HEK293T (cell line): ENCODE data around the gene ISCA1.

Source experiments
- ARNT ChIP-seq: fragments of 450-650 bp; IDR thresholded peaks from 2 replicates; pipeline ENCODE4 v1.6.1; 2017; ENCODE audit warnings: mild to moderate bottlenecking
- BHLHE40 ChIP-seq: fragments of 450-650 bp; IDR thresholded peaks from 2 replicates; pipeline ENCODE4 v1.6.1; 2016; ENCODE audit warnings: mild to moderate bottlenecking, moderate library complexity, borderline replicate concordance
- FOXA1 ChIP-seq: fragments of 450-650 bp; IDR thresholded peaks from 2 replicates; pipeline ENCODE4 v1.6.1; 2016; ENCODE audit warnings: mild to moderate bottlenecking
- FOXK2 ChIP-seq: fragments of 450-650 bp; IDR thresholded peaks from 2 replicates; pipeline ENCODE4 v1.6.1; 2016; ENCODE audit warnings: mild to moderate bottlenecking
- FOXM1 ChIP-seq: fragments of 450-650 bp; IDR thresholded peaks from 2 replicates; pipeline ENCODE4 v1.6.1; 2017; ENCODE audit warnings: mild to moderate bottlenecking, borderline replicate concordance
- HDGF ChIP-seq: fragments of 450-650 bp; IDR thresholded peaks from 2 replicates; pipeline ENCODE4 v1.6.1; 2017; ENCODE audit warnings: antibody characterized with exemption, borderline replicate concordance
- L3MBTL2 ChIP-seq: fragments of 450-650 bp; conservative IDR thresholded peaks from 2 replicates; pipeline ENCODE4 v1.6.1; 2016; ENCODE audit warnings: mild to moderate bottlenecking
- NFRKB ChIP-seq: fragments of 450-650 bp; IDR thresholded peaks from 2 replicates; pipeline ENCODE4 v1.6.1; 2016; ENCODE audit warnings: mild to moderate bottlenecking, moderate library complexity
- SUZ12 ChIP-seq: fragments of 450-650 bp; IDR thresholded peaks from 2 replicates; pipeline ENCODE4 v1.6.1; 2016; ENCODE audit warnings: mild to moderate bottlenecking
- TARDBP ChIP-seq: fragments of 450-650 bp; IDR thresholded peaks from 2 replicates; pipeline ENCODE4 v1.6.1; 2016
- TF ChIP-seq, protein P1 (sequence below): fragments of 450-650 bp; IDR thresholded peaks from 2 replicates; pipeline ENCODE4 v1.6.1; 2016

- TF ChIP-seq FOXM1 (no peak), L3MBTL2 (no peak), BHLHE40 (no peak), HDGF (no peak), SUZ12 (no peak), FOXK2 (no peak), NFRKB (no peak), FOXA1 (no peak), ARNT (no peak), TARDBP (no peak)
- TF ChIP-seq, protein P1, sequence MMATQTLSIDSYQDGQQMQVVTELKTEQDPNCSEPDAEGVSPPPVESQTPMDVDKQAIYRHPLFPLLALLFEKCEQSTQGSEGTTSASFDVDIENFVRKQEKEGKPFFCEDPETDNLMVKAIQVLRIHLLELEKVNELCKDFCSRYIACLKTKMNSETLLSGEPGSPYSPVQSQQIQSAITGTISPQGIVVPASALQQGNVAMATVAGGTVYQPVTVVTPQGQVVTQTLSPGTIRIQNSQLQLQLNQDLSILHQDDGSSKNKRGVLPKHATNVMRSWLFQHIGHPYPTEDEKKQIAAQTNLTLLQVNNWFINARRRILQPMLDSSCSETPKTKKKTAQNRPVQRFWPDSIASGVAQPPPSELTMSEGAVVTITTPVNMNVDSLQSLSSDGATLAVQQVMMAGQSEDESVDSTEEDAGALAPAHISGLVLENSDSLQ = no peak
Measured at GRCh38 chr9:86285261-86285660, 2.9 kb upstream of the ISCA1 start.
